Activated CD4-positive, alpha-beta T cell treated with anti-CD3 and anti-CD28 coated beads, Interleukin-2, amount 10 ng/mL, durations not matched to agents 24 days and 14 days (primary cell): ENCODE measurements around the gene MPST. TPM values are rescaled to one million over a fixed set of nuclear protein-coding genes. Genes with fewer than 3 reads are reported as not detected.
"Not testable (repeated sequence)": the region's sequence is repeated elsewhere in the genome, so short reads cannot be mapped to it uniquely, and the experiment has no call there.

Experiments
- DNase-seq: peaks from one replicate; pipeline ENCODE4 v3.0.0; 2022
- H3K27ac Mint-ChIP-seq: one replicate; pipeline ENCODE4 v1.8.0; 2022; ENCODE audit warnings: mild to moderate bottlenecking, mixed read lengths
- H3K27me3 Mint-ChIP-seq: one replicate; pipeline ENCODE4 v1.8.0; 2022; ENCODE audit warnings: mixed read lengths
- H3K36me3 Mint-ChIP-seq: one replicate; pipeline ENCODE4 v1.8.0; 2022; ENCODE audit warnings: low read depth, mild to moderate bottlenecking, mixed read lengths
- H3K4me1 Mint-ChIP-seq: one replicate; pipeline ENCODE4 v1.8.0; 2021; ENCODE audit warnings: mixed read lengths
- H3K4me3 Mint-ChIP-seq: one replicate; pipeline ENCODE4 v1.8.0; 2022; ENCODE audit warnings: mild to moderate bottlenecking, moderate library complexity, mixed read lengths
- H3K9me3 Mint-ChIP-seq: one replicate; pipeline ENCODE4 v1.8.0; 2021; ENCODE audit warnings: mixed read lengths
- intact Hi-C: fragments of 100-400 bp; cut with micrococcal nuclease; formaldehyde crosslinking; loops from one replicate; pipeline ENCODE4 v1.15.1; 2023
- total RNA-seq: library from RNA; stranded (reverse); gene quantifications from 2 replicates; pipeline ENCODE4 v1.2.3, GENCODE V29; 2022

MPST gene
- total RNA-seq, 1 donor from 2014 or later: 21.0 TPM

DNA sequence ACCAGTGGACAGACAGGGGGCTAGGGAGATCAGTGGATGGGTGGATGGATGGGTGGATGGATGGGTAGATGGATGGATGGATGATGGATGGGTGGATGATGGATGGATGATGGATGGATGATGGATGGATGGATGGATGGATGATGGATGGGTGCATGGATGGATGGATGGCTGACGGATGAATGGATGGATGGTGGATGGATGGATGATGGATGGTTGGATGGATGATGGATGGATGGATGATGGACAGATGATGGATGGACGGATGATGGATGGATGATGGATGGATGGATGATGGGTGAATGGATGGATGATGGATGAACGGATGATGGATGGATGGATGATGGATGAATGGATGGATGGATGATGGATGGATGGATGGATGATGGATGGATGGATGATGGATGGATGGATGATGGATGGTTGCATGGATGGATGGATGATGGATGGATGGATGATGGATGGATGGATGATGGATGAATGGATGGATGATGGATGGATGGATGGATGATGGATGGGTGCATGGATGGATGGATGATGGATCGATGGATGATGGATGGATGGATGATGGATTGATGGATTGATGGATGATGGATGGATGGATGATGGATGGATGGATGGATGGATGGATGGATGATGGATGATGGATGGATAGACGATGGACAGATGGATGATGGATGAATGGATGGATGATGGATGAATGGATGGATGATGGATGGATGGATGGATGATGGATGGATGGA is 52.5 kb downstream of the MPST start:
- H3K4me3 Mint-ChIP-seq, H3K9me3 Mint-ChIP-seq, H3K27ac Mint-ChIP-seq, DNase-seq, H3K4me1 Mint-ChIP-seq, intact Hi-C loops, H3K27me3 Mint-ChIP-seq, H3K36me3 Mint-ChIP-seq: not testable (repeated sequence)

GRCh38 chr22:37072673-37073072 is 53.1 kb downstream of the MPST start:
- Mint-ChIP-seq H3K9me3 (no peaks in the 10 kb centered on the region), H3K27me3 (peaks cover 5% of the 10 kb centered on the region), H3K27ac (no peak overlapping the region), H3K36me3 (no peaks in the 10 kb centered on the region), H3K4me3 (no peak overlapping the region), H3K4me1 (peaks cover 6% of the 10 kb centered on the region)
- no peak for DNase-seq
- intact Hi-C loops: no loop called here

- Mint-ChIP-seq H3K4me1 (peaks cover 23% of the 10 kb centered on the region), H3K27me3 (peaks cover 3% of the 10 kb centered on the region), H3K36me3 (no peaks in the 10 kb centered on the region), H3K4me3 (no peak overlapping the region), H3K27ac (no peak overlapping the region), H3K9me3 (no peaks in the 10 kb centered on the region)
- DNase-seq: no peak
- intact Hi-C loops: no loop called here
These were observed 55.0 kb downstream of the MPST start for GRCh38 chr22:37074537-37074936.

- Mint-ChIP-seq H3K27ac (no peak overlapping the region), H3K9me3 (no peaks in the 10 kb centered on the region), H3K27me3 (peaks cover 2% of the 10 kb centered on the region), H3K4me1 (peaks cover 28% of the 10 kb centered on the region), H3K4me3 (no peak overlapping the region), H3K36me3 (no peaks in the 10 kb centered on the region)
- intact Hi-C loops: no loop called here
- no peak for DNase-seq
These were observed 55.5 kb downstream of the MPST start for GRCh38 chr22:37075046-37075445.

DNA sequence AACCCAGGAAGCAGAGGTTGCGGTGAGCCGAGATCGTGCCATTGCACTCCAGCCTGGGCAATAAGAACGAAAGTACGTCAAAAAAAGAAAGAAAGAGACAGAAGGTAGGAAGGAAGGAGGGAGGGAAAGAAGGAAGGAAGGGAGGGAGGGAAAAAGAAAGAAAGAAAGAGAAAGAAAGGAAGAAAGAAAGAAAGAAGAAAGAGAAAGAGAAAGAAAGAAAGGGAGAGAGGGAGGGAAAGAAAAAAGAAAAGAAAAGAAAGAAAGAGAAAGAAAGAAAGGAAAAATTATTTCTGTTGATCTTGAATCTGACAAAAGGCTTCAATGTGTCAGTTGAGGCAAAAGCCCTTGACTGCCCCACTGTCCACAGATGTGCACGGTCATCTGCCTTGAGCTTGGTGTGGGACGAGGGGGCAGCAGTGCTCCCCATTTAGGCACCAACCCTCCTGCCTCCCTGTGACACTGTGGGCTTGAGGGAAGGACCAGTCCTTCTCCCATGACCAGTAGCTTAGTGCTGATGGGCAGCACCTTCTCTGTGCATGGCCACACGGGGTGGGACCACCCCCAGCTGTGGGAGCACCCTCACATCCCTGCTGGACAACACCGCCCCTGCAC is 56.4 kb downstream of the MPST start:
- Mint-ChIP-seq H3K36me3 (no peaks in the 10 kb centered on the region), H3K27ac (no peak overlapping the region), H3K27me3 (no peaks in the 10 kb centered on the region), H3K4me3 (no peak overlapping the region), H3K9me3 (no peaks in the 10 kb centered on the region), H3K4me1 (peaks cover 36% of the 10 kb centered on the region)
- no peak for DNase-seq
- intact Hi-C loops: no loop called here

DNA sequence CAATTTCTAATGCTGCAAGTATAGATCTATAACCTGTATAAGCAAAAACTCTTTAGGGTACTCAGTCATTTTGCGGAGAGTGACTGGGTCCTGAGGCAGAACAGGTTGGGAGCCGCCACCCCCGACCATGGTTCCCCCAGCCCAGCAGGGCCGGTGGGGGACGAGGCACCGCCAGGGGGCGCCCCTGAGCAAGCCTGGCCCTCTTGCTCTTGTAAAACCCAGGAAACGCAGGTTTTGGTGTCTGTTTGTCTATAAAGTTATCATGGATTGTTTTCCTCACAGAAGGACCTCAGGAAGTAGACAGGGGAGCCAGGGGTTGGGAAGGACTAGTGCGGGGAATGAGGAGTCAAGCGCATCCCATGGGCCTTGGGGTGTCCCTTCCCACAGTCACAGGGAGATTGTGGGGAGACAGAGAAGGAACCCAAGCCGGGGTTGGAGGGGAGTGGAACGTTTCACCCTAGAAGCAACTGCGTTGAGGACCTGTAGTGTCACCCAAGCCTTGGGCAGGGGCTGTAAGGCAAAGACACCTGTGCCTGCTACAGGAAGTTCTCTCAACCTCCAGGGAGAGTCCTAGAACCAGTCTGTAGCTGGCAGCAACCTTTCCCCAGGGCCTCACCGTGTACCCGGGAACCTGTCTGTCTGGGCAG is 58.4 kb downstream of the MPST start:
- intact Hi-C loops: loop anchor here (1.0 to 2.0 kb wide), 4 partner anchors 17 to 153 kb away; partner anchors contain the start of gene IL2RB
- peak overlapping the region; percentile 79 for H3K4me3 Mint-ChIP-seq
- H3K27ac Mint-ChIP-seq: peak overlapping the region; percentile 98
- H3K36me3 Mint-ChIP-seq: peaks cover 3% of the 10 kb centered on the region
- peak; percentile 96 for DNase-seq
- H3K9me3 Mint-ChIP-seq: no peaks in the 10 kb centered on the region
- peaks cover 56% of the 10 kb centered on the region for H3K4me1 Mint-ChIP-seq
- no peaks in the 10 kb centered on the region for H3K27me3 Mint-ChIP-seq

- no peaks in the 10 kb centered on the region for H3K27me3 Mint-ChIP-seq
- peaks cover 67% of the 10 kb centered on the region for H3K4me1 Mint-ChIP-seq
- H3K9me3 Mint-ChIP-seq: no peaks in the 10 kb centered on the region
- peak; percentile 73 for DNase-seq
- intact Hi-C loops: loop anchor here (1.0 to 2.0 kb wide), 5 partner anchors 16 to 152 kb away; partner anchors contain the start of gene IL2RB
- H3K27ac Mint-ChIP-seq: peak overlapping the region; percentile 98
- H3K4me3 Mint-ChIP-seq: peak overlapping the region; percentile 79
- H3K36me3 Mint-ChIP-seq: peaks cover 7% of the 10 kb centered on the region
These were observed 59.6 kb downstream of the MPST start for GRCh38 chr22:37079158-37079557.

Other genes starting within 250 kb of the MPST start
- gene IFT27, start 243.6 kb upstream of the MPST start, total RNA-seq: 26.3 and 28.5 TPM in 2 replicates
- gene PVALB, start 202.7 kb upstream of the MPST start, total RNA-seq: not detected in 2 replicates
- 12.3 and 13.6 TPM in 2 replicates for gene NCF4, start 158.7 kb upstream of the MPST start, total RNA-seq
- gene CSF2RB, start 106.1 kb upstream of the MPST start, total RNA-seq: 5.0 and 5.2 TPM in 2 replicates
- 5.2 and 5.8 TPM in 2 replicates for gene TST, start 295 bp upstream of the MPST start, total RNA-seq
- 63.2 and 66.5 TPM in 2 replicates for gene KCTD17, start 32.0 kb downstream of the MPST start, total RNA-seq
- 6.8 and 7.1 TPM in 2 replicates for gene TMPRSS6, start 90.0 kb downstream of the MPST start, total RNA-seq
- gene IL2RB, start 130.2 kb downstream of the MPST start, total RNA-seq: 288 and 296 TPM in 2 replicates
- 6.0 and 6.9 TPM in 2 replicates for gene C1QTNF6, start 168.5 kb downstream of the MPST start, total RNA-seq
- gene SSTR3, start 192.7 kb downstream of the MPST start, total RNA-seq: 3.5 and 4.0 TPM in 2 replicates
- 519 and 540 TPM in 2 replicates for gene RAC2, start 224.5 kb downstream of the MPST start, total RNA-seq